ENCODE data around the gene NMRAL1.

NMRAL1 gene

GRCh38 chr16:4426722-4427372, 47.6 kb downstream of the NMRAL1 start:
- in situ Hi-C loops (cut with MboI; ENCODE audit: low sequenced_read_pairs) = no loop called here

GRCh38 chr16:4426021-4426684, 48.3 kb downstream of the NMRAL1 start:
- in situ Hi-C loops (cut with MboI; ENCODE audit: low sequenced_read_pairs) = no loop called here

- in situ Hi-C loops (cut with MboI; ENCODE audit: low sequenced_read_pairs) = no loop called here
Measured at GRCh38 chr16:4425378-4426020, 48.9 kb downstream of the NMRAL1 start, which contains the start of gene DNAJA3. TSS of gene DNAJA3 (plus strand) at chr16:4425868. CDS start at chr16:4425882, 14 bp downstream.

- in situ Hi-C loops (cut with MboI; ENCODE audit: low sequenced_read_pairs) = no loop called here
Measured at GRCh38 chr16:4420505-4421105, 53.8 kb downstream of the NMRAL1 start.

GRCh38 chr16:4419402-4419959, 54.9 kb downstream of the NMRAL1 start:
- in situ Hi-C loops (cut with MboI; ENCODE audit: low sequenced_read_pairs) = no loop called here

- in situ Hi-C loops (cut with MboI; ENCODE audit: low sequenced_read_pairs) = no loop called here
Measured at GRCh38 chr16:4416200-4417032, 58.0 kb downstream of the NMRAL1 start, which contains the start of gene CORO7. TSS of gene CORO7 (minus strand) at chr16:4416596. CDS start at chr16:4416518, 78 bp downstream.

GRCh38 chr16:4415538-4416199, 58.8 kb downstream of the NMRAL1 start:
- in situ Hi-C loops (cut with MboI; ENCODE audit: low sequenced_read_pairs) = no loop called here

- in situ Hi-C loops (cut with MboI; ENCODE audit: low sequenced_read_pairs) = no loop called here
Measured at GRCh38 chr16:4414187-4414917, 60.1 kb downstream of the NMRAL1 start.

- in situ Hi-C loops (cut with MboI; ENCODE audit: low sequenced_read_pairs) = no loop called here
Measured at GRCh38 chr16:4412854-4413253, 61.6 kb downstream of the NMRAL1 start.

GRCh38 chr16:4412159-4412558, 62.3 kb downstream of the NMRAL1 start:
- in situ Hi-C loops (cut with MboI; ENCODE audit: low sequenced_read_pairs) = no loop called here

Data from hTERT RPE-1 (cell line).